Hematopoietic multipotent progenitor cell treated with erythropoietin and hydrocortisone succinate and interleukin-3 and kit ligand, for 4 days (in vitro differentiated cells): ENCODE measurements around the gene SLC24A3.
"Not testable (repeated sequence)": the region's sequence is repeated elsewhere in the genome, so short reads cannot be mapped to it uniquely, and the experiment has no call there.

ENCODE experiments used
- DNase-seq: peaks from one replicate; pipeline ENCODE4 v3.0.0-alpha.2; 2015

Gene SLC24A3

GRCh38 chr20:19653327-19653726 is 440.9 kb downstream of the SLC24A3 start:
- DNase-seq, result no peak

GRCh38 chr20:19654921-19655320 is 442.5 kb downstream of the SLC24A3 start:
- no peak for DNase-seq

- DNase-seq, result peak; percentile 80
These were observed 445.7 kb downstream of the SLC24A3 start for GRCh38 chr20:19658137-19658536.

- no peak for DNase-seq
These were observed 447.0 kb downstream of the SLC24A3 start for GRCh38 chr20:19659448-19659847.

- DNase-seq, result no peak
These were observed 448.5 kb downstream of the SLC24A3 start for GRCh38 chr20:19660808-19661378.

- DNase-seq, result peak; percentile 86
These were observed 449.5 kb downstream of the SLC24A3 start for GRCh38 chr20:19661717-19662636.

- DNase-seq, result no peak
These were observed 450.2 kb downstream of the SLC24A3 start for GRCh38 chr20:19662637-19662995.

GRCh38 chr20:19668418-19668817 is 456.0 kb downstream of the SLC24A3 start:
- DNase-seq, result peak; percentile 14

GRCh38 chr20:19670829-19671228 is 458.4 kb downstream of the SLC24A3 start:
- DNase-seq, result no peak

- DNase-seq, result no peak
These were observed 458.9 kb downstream of the SLC24A3 start for GRCh38 chr20:19671374-19671773.

GRCh38 chr20:19672498-19672897 is 460.1 kb downstream of the SLC24A3 start:
- DNase-seq, result no peak

GRCh38 chr20:19673575-19673974 is 461.1 kb downstream of the SLC24A3 start:
- peak; percentile 44 for DNase-seq

- DNase-seq, result no peak
These were observed 463.8 kb downstream of the SLC24A3 start for GRCh38 chr20:19676202-19676601.

- no peak for DNase-seq
These were observed 464.9 kb downstream of the SLC24A3 start for GRCh38 chr20:19677336-19677735.

GRCh38 chr20:19678591-19678990 is 466.1 kb downstream of the SLC24A3 start:
- DNase-seq, result not testable (repeated sequence)

GRCh38 chr20:19679900-19680495 is 467.6 kb downstream of the SLC24A3 start:
- DNase-seq, result no peak

- no peak for DNase-seq
These were observed 469.8 kb downstream of the SLC24A3 start for GRCh38 chr20:19682249-19682648.

GRCh38 chr20:19683188-19683587 is 470.7 kb downstream of the SLC24A3 start:
- DNase-seq, result no peak

- no peak for DNase-seq
These were observed 471.4 kb downstream of the SLC24A3 start for GRCh38 chr20:19683822-19684221.

GRCh38 chr20:19688031-19688806 is 475.8 kb downstream of the SLC24A3 start:
- DNase-seq, result peak; percentile 47

GRCh38 chr20:19690462-19690861 is 478.0 kb downstream of the SLC24A3 start:
- DNase-seq, result no peak

- no peak for DNase-seq
These were observed 478.7 kb downstream of the SLC24A3 start for GRCh38 chr20:19691125-19691524.

GRCh38 chr20:19692100-19692499 is 479.7 kb downstream of the SLC24A3 start:
- peak; percentile 5 for DNase-seq
